Thyroid gland (tissue), 4 donors: Measurements from ENCODE around the gene CCDC187. TPM values are rescaled to one million over a fixed set of nuclear protein-coding genes. Genes with fewer than 3 reads are reported as not detected.

Source experiments
- DNase-seq, 2 donors: peaks; one replicate each; pipeline ENCODE4 v3.0.0-alpha.2; 2019
- H3K27ac ChIP-seq, 3 donors: fragments of 200-600 bp; sonication (generic); 1 replicate in 2 of 3; 2 replicates in 1 of 3; pipeline ENCODE4 v1.5.1; 2016 to 2019; ENCODE audit warnings: mild to moderate bottlenecking in 1 of 3, moderate library complexity in 1 of 3
- H3K27me3 ChIP-seq: fragments of 200-600 bp; sonication (generic); one replicate; pipeline ENCODE4 v1.5.1; 2019
- H3K36me3 ChIP-seq, 2 donors: fragments of 200-600 bp; sonication (generic); one replicate each; pipeline ENCODE4 v1.5.1; 2016 to 2019
- H3K4me1 ChIP-seq, 2 donors: fragments of 200-600 bp; sonication (generic); one replicate each; pipeline ENCODE4 v1.5.1; 2017 to 2019
- H3K4me3 ChIP-seq, 3 donors: fragments of 200-600 bp; sonication (generic); replicated peaks in 1 of 3; 1 replicate in 2 of 3; 2 replicates in 1 of 3; pipeline ENCODE4 v1.5.1; 2016; ENCODE audit warnings: mild to moderate bottlenecking in 1 of 3
- H3K9me3 ChIP-seq: fragments of 200-600 bp; sonication (generic); one replicate; pipeline ENCODE4 v1.5.1; 2017
- POLR2A ChIP-seq, 2 donors: fragments of 450-650 bp; IDR thresholded peaks; one replicate each; pipeline ENCODE4 v1.6.1; 2017; ENCODE audit warnings: antibody characterized with exemption in 2 of 2, mild to moderate bottlenecking in 2 of 2, moderate library complexity in 1 of 2
- WGBS, 2 donors: methylation state at CpG; one replicate each; pipeline ENCODE4 v1.1.5; 2017; 5-methylcytosine and 5-hydroxymethylcytosine counted together
- intact Hi-C: fragments of 100-400 bp; cut with DNase I; formaldehyde crosslinking; loops from one replicate; pipeline ENCODE4 v1.15.1; 2023
- total RNA-seq, 4 donors: library from RNA; depleted of rRNA; stranded (reverse); fragments of >200 nt; gene quantifications; one replicate each; pipeline ENCODE4 v1.2.3, GENCODE V29; 2016
- TF ChIP-seq, protein P1 (sequence below), 6 experiments: fragments of 200-600 bp in 3 of 6; fragments of 450-650 bp in 3 of 6; sonication (generic) in 3 of 6; IDR thresholded peaks; one replicate each; pipeline ENCODE4 v1.5.1; 2016 to 2019; ENCODE audit warnings: antibody characterized with exemption in 6 of 6, mild to moderate bottlenecking in 2 of 6, inconsistent platforms in 1 of 6, moderate library complexity in 1 of 6

The CCDC187 gene
- total RNA-seq, 4 donors from 2014 or later: 5.2 to 9.1 (median 6.2) TPM

DNA sequence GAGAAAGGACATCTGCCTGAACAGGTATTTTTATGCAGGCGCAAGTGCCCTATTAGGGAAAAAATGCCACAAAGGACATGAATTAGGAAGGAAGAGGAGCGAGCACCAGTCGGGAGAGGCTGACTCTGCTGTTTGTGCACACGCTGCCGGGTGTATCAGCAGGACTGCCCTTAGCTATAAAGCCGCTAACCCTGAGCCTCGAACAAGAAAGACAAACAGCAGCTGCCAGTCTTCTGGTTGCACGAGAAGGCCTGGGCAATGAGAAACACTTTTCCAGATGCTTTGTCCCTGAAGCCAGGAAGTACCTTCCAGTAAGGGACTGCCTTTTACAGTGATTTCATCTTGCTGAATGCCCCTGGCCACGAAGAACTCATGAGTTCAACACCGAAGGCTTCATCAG, 70.9 kb downstream of the CCDC187 start:
- 82 to 85% methylated on average over 10 of the region's 10 CpGs for WGBS, 2 donors

DNA sequence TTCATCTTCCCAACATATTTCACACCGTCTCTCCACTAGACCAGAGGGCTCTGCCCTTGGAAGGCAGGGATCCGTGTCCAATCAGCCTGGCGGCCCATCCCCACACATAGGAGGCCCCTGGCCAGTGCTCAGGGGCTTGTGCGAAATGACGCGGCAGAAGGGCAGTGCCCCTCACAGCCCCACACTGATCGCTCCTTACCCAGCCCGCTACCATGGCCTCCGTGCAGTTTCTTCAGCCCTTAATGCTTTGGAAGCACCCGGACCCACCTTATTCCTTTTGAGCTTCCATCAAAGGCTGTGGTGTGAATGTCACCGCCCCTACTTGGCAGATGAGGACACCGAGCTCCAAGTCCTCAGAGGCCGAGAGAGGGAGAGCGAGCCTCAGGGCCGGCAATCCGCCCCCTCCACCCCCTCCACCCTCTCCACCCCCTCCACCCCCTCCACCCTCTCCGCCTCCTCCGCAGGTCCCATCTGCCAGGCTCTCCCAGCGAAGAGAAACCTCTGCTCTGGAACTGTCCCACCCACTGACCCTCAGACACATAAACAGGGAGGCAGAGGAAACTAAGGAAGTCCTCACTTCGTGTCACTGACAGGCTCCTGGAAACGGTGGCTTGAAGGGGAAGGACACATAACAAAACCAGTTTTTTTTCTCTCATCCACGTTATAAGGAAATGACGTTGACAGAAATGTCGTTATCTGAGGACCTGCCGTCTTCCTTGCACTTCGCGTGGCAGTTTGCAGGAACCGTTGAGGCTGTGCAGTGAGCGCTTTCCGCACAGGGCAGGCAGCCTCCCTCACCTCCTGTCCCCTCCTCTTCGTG, 72.2 kb downstream of the CCDC187 start:
- Histone ChIP-seq H3K27me3 (no peaks in the 10 kb centered on the region), H3K4me3 (no peak overlapping the region), H3K36me3 (no peaks in the 10 kb centered on the region), H3K27ac (no peak overlapping the region), H3K9me3 (no peaks in the 10 kb centered on the region), H3K4me1 (no peaks in the 10 kb centered on the region)
- intact Hi-C loops: no loop called here
- no peak for TF ChIP-seq POLR2A (IDR thresholded peaks at IDR 0.05)
- TF ChIP-seq, protein P1, sequence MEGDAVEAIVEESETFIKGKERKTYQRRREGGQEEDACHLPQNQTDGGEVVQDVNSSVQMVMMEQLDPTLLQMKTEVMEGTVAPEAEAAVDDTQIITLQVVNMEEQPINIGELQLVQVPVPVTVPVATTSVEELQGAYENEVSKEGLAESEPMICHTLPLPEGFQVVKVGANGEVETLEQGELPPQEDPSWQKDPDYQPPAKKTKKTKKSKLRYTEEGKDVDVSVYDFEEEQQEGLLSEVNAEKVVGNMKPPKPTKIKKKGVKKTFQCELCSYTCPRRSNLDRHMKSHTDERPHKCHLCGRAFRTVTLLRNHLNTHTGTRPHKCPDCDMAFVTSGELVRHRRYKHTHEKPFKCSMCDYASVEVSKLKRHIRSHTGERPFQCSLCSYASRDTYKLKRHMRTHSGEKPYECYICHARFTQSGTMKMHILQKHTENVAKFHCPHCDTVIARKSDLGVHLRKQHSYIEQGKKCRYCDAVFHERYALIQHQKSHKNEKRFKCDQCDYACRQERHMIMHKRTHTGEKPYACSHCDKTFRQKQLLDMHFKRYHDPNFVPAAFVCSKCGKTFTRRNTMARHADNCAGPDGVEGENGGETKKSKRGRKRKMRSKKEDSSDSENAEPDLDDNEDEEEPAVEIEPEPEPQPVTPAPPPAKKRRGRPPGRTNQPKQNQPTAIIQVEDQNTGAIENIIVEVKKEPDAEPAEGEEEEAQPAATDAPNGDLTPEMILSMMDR (IDR thresholded peaks at IDR 0.05): no peak
- WGBS, 2 donors: 82 to 90% methylated on average over 31 of the region's 31 CpGs
- no peak for DNase-seq

More for the DNA sequence above, 70.9 kb downstream of the CCDC187 start:
- Histone ChIP-seq H3K36me3 (no peaks in the 10 kb centered on the region), H3K4me1 (no peaks in the 10 kb centered on the region), H3K27me3 (no peaks in the 10 kb centered on the region), H3K9me3 (no peaks in the 10 kb centered on the region), H3K27ac (no peak overlapping the region), H3K4me3 (no peak overlapping the region)
- TF ChIP-seq, protein P1 (IDR thresholded peaks at IDR 0.05): no peak
- TF ChIP-seq POLR2A (IDR thresholded peaks at IDR 0.05): no peak
- no peak for DNase-seq
- intact Hi-C loops: no loop called here

DNA sequence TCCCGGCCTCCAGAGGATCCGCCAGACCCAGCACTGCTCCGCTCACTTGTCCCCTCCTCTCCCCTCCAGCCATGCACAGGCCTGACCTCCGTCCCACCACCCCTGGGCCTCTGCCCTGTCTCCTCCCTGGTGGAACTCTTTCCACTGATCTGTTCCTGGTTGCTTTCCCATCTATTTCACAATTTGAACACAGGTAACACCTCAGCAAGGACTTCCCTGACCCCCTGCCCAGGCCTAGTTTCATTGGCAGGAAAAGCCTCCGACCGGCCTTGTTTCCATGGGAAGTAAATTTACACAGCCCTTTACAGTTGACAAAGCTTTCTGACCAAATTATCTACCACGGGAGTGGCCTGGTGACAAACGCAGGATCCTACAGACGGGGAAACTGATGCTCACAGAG, 73.1 kb downstream of the CCDC187 start:
- no peaks in the 10 kb centered on the region for H3K9me3 ChIP-seq
- H3K4me3 ChIP-seq: no peak overlapping the region
- 95 to 98% methylated on average over 9 of the region's 9 CpGs for WGBS, 2 donors
- intact Hi-C loops: no loop called here
- no peak for DNase-seq
- H3K27me3 ChIP-seq: no peaks in the 10 kb centered on the region
- H3K27ac ChIP-seq: no peak overlapping the region
- TF ChIP-seq, protein P1 (IDR thresholded peaks at IDR 0.05): no peak
- TF ChIP-seq POLR2A (IDR thresholded peaks at IDR 0.05): no peak
- H3K4me1 ChIP-seq: no peaks in the 10 kb centered on the region
- no peaks in the 10 kb centered on the region for H3K36me3 ChIP-seq

DNA sequence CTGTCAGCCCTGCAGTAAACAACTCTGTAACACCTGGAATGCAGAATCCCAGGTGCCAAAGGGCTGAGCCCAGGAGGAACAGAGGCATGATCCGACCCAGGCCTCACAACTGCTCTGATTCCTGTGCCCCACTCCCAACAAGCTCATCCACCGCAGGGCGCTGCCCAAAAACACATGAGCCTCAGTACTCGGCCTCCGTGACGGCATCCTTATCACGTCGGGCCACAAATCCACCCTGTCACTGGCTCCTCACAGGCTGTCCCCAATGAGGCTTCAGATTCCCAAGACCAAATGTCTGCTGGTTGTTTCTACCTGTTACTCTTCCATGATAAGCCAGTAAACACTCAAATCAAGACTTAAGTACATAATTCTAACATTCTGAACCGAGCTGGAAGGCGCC, 73.5 kb downstream of the CCDC187 start:
- 93 to 96% methylated on average over 10 of the region's 10 CpGs for WGBS, 2 donors
- H3K27ac ChIP-seq: no peak overlapping the region
- H3K36me3 ChIP-seq: no peaks in the 10 kb centered on the region
- H3K27me3 ChIP-seq: no peaks in the 10 kb centered on the region
- no peak overlapping the region for H3K4me3 ChIP-seq
- no peaks in the 10 kb centered on the region for H3K4me1 ChIP-seq
- TF ChIP-seq, protein P1 (IDR thresholded peaks at IDR 0.05): no peak
- H3K9me3 ChIP-seq: no peaks in the 10 kb centered on the region
- DNase-seq: no peak
- intact Hi-C loops: no loop called here
